Non-pigmented ciliary epithelial cell (primary cell): ENCODE data around the gene WDR59.
A peak's percentile ranks its signal among the peaks of the same experiment; 100 is the strongest.
"Not testable (repeated sequence)": the region's sequence is repeated elsewhere in the genome, so short reads cannot be mapped to it uniquely, and the experiment has no call there.

Source experiments
- DNase-seq: peaks from one replicate; pipeline ENCODE4 v3.0.0-alpha.2; 2010; ENCODE audit warnings: low read depth

WDR59 gene

DNA sequence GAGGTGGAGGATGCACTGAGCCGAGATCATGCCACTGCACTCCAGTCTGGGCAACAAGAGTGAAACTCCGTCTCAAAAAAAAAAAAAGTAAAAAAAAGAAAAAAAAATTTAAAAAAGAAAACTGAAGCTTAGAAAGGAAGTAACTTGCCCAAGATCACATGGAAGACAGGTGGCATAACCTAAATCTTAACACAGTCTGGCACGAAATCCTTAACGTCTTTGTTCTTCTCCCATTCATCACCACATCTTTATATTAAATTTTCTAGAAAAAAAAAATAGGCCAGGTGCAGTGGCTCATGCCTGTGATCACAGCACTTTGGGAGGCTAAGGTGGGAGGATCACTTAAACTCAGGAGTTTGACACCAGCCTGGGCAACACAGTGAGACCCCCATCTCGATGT, 9.3 kb downstream of the WDR59 start:
- DNase-seq = no peak

DNA sequence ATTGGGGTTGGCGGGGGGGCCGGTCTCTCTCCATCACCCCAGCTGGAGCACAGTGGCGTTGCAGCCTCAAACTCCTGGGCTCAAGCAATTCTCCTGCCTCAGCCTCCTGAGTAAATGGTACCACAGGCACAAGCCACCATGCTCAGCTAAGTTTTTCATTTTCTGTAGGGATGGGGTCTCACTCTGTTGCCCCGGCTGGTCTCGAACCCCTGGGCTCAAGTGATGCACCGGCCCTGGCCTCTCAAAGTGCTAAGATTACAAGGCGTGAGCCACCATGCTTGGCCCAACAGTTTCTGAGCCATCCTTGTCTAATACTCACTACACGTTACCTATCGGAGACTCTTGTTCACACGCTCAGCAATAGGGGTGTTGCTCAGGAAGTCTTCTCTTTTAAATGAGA, 11.6 kb downstream of the WDR59 start:
- DNase-seq = no peak

DNA sequence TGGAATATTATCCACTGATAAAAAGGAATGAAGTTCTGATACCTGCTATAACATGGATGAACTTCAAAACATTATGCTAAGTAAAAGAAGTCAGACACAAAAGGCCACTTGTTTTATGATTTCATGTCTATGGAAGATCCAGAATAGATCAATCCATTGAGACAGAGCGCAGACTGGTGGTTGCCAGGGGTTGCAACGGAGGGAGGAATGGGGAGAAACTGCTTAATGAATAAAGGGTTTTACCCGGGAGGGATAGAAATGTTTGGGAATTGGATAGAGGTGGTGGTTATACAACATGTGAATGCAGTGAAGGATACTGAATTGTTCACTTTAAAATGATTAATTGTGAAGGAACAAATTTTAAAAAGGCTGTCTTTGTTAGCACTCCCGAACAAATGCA, 30.2 kb downstream of the WDR59 start:
- DNase-seq = no peak

- DNase-seq = no peak
Measured at GRCh38 chr16:74951681-74952080, 33.2 kb downstream of the WDR59 start.

DNA sequence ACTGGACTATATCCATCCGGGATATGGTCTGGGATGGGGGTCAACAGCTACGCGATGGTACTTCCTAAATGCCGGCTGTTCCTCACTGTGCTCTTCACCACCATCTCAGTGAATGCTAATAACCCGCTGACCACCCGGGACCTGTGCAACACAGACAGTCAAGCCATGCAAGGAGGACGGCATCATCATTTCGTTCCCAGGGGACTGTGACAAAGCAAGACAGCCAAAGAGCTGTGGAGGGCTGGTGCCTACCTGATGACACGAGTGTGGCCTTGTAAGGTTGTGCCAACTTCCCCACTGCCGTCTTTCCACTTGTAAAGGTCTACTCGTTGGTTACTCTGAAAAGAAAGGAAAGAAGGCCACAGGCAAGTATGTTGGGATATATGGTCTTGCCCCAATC, 33.7 kb downstream of the WDR59 start:
- no peak for DNase-seq

GRCh38 chr16:74950511-74950910, 34.4 kb downstream of the WDR59 start:
- no peak for DNase-seq

GRCh38 chr16:74949309-74949708, 35.6 kb downstream of the WDR59 start:
- DNase-seq = no peak

DNA sequence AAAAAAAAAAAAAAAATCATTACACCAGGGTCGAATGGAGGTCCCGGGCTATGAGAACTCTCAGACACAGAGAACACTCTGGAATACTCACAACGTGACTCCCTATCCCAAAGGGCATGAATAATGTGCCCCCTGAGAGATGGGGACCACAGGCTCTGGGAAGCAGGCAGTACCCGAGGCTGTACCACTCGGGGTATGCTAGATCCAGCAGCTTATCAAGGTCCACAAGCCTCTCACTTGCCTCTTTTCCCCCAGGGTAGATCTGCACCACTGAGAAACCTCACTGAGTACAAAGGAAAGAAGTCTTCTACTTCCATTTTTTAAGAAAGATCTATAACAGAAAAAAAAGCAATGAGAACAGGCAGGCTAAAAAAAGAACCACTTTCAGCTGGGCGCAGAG, 40.5 kb downstream of the WDR59 start:
- DNase-seq = no peak

GRCh38 chr16:74942977-74943918, 41.7 kb downstream of the WDR59 start:
- DNase-seq = no peak

DNA sequence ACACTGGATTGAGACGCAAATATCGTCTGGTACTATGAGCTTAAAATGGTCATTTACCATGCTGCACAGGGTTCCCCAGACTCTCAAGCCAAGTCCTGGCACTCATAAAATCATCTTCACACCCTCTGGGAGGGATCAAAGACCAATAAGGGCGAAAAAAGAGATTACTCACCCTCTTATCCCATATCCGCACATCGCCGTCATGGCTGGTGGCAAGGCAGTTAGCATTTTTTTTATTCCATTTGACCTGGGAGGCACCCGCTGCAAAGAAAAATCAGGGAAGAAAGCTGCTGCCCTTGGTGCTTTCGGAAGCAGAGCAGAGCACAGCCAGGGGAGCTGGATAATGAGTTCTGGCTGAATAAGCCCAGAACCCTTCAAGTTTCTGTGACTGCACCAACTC, 42.4 kb downstream of the WDR59 start:
- no peak for DNase-seq

GRCh38 chr16:74939688-74940087, 45.2 kb downstream of the WDR59 start:
- no peak for DNase-seq

DNA sequence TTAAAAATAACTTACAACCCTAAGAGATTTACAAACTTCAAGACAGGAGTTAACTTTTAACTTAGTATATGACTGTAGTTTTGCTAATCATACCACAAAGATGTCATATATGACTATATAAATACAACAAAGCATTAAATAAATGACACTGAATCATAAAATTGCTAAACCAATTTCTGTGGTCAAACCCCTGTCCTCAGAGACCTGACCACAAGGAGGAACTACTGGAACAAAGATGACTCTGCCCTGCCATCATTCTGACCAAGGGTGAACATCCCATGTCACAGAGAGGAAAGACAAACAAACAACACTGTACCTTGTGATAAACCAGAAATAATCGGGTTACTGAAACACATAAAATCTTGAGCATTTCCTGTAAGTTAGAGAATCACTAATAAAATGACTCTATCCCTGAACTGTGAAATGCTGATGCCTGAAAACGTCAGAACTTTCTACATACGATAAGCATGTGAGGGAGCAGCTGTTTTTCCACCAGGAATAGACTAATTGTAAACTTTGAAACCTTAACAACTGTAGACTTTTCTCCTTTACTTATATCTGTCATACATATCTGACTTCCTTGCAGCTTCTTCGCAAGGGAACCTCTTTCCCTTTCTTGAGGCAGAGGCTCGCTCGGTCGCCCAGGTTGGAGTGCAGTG, 47.9 kb downstream of the WDR59 start:
- DNase-seq = peak; percentile 81

- DNase-seq = no peak
Measured at GRCh38 chr16:74931445-74931844, 53.5 kb downstream of the WDR59 start.

- DNase-seq = no peak
Measured at GRCh38 chr16:74929636-74930035, 55.3 kb downstream of the WDR59 start.

- no peak for DNase-seq
Measured at GRCh38 chr16:74926805-74927204, 58.1 kb downstream of the WDR59 start.

GRCh38 chr16:74923766-74924460, 61.0 kb downstream of the WDR59 start:
- DNase-seq = no peak

GRCh38 chr16:74922150-74923138, 62.5 kb downstream of the WDR59 start:
- DNase-seq = no peak

- DNase-seq = no peak
Measured at GRCh38 chr16:74921051-74921450, 63.9 kb downstream of the WDR59 start.

DNA sequence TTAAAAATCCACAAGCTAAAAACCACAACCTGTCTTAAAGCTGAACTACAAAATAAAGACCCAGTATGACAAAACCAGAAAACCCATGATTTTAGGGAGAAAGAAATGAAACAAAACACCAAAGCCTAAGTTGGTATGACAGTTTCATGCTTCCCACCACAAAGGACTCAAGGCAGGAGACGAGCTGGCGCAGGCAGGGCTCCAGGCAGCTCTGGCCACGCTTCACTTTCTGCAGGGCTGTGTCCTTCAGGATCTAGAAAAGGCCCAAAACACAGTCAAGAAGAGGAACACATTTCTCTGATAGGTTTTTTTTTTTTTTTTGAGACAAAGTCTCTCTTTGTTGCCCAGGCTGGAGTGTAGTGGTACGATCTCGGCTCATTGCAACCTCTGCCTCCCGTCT, 75.3 kb downstream of the WDR59 start:
- no peak for DNase-seq

- not testable (repeated sequence) for DNase-seq
Measured at GRCh38 chr16:74908759-74909158, 76.2 kb downstream of the WDR59 start.

DNA sequence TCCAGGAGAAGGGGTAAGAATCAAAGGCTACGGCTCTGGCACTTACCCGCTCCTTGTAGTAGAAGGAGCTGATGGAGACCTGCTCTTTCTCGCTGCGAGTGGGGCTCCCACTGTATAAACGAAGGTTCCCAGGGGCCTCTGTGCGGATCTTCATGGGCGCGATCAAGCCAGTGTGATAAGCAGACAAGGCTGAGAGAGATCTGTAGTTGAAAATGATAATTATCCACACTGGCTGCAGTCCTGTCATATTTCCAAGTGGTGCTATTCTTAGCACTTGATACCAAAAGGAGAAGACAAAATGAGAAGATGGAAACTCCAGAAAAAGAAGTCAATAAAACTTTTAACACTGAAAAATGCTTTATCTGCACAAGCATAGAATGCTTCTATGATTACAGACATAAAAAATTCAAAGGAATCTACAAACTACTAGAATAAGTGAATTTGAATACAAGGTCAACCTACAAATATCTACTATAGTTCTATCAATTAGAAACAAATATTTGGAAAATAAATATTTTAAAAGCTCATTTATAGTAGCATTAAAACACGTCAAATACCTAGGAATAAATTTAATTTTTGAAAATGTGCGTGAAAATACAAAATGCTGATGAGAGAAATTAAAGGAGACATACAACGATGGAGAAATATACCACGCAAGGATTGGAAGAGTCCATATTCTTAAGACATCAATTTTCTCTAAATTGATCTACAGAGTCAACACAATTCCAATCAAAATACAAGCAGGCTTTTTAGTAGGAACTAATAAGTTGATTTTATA, 80.8 kb downstream of the WDR59 start:
- no peak for DNase-seq
